Middle frontal gyrus (tissue), 1 donor: ENCODE measurements around the gene RAPGEF3.

Source experiments
- DNase-seq: peaks from one replicate; pipeline ENCODE4 v3.0.0-alpha.2; 2015; ENCODE audit warnings: low spot score; ENCODE audit errors: extremely low spot score

RAPGEF3 gene

DNA sequence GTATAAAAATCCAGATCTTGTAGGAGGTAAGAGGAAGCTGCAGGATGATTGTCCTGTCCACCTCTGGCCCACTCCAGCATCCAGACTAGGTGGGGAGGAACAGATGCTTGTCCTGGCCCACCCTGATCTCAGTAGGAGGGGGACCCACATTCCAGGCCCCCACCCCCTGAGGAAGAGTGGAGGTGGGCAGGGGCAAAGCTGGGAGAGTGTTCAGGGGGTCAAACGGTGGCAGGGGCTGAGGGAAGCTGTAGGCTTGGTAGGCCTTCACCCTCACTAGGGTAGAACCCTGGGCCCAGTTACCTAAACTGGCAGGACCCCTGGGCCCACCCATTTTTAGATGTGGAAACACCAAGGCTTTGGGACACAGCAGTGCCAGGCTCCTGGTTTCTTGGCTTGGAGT is 18.5 kb upstream of the RAPGEF3 start:
- DNase-seq, result no peak

DNA sequence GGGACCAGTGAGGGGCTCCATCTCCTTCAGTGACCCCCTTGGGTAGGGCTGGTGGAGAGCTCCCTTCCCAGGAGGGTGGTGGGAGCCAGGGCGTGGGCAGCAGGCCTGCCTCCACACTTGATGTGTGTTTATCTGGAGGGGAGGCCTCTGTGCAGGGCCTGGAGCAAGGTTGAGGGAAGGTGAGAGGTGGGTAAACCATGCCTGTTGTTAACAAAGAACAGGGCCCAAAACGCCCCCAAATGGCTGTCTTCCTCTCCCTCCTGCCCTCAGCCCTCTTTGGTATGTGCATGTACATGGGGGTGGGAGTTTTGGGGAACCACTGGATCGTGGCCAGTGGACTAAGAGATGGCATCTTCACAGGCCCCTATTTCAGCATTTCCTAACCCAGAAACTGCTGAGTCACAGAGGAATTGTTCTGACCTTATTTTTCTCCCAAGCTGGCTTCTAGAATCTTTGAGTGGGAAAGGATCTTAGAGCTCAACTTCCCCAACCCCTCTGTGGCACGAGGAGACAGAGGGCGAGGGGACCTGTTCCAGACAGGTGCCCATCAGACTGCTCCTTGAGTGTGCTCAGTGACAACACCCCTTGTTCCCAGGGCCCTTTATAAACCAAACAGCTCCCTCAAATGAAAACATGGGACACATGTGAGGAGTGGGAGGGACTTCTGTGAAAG is 17.9 kb upstream of the RAPGEF3 start:
- no peak for DNase-seq

DNA sequence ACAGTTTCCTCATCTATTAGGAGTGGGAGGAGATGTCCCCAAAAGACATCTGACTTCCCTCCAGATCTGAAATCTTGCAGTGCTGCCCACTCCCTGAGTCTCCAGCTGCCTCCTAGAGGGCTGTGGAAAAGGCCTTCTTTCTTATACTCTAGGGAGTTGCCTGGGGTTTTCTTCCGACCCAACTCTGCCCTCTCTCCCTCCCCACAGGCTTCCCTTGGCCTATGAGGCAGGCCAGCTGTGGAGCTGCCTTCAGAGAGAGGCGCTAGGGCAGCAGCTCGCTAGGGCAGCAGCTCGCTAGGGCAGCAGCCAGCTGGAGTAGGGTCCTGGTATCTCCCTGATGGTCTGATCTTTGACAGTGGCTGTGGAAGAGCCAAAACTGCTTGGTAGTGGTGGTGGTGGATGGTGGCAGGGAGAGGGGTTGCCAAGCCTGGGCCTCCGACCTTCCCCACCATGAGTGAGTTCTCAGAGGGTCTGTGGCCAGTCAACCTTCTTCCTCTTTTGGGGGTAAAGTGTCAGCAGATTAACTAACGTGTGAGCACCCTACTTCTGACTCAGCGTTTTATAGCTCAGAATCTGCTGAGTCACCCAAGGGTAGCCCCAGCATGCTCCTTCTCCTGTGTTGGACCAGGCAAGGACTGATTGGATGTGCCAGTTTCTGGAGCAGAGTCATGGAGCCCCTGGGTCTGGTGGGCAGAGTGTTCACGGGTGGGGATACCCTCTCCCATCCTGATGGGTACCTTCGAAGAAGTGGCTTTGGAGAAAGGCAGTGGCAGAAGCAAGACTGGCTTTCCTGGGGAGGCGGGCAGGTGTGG is 16.6 kb upstream of the RAPGEF3 start:
- no peak for DNase-seq

DNA sequence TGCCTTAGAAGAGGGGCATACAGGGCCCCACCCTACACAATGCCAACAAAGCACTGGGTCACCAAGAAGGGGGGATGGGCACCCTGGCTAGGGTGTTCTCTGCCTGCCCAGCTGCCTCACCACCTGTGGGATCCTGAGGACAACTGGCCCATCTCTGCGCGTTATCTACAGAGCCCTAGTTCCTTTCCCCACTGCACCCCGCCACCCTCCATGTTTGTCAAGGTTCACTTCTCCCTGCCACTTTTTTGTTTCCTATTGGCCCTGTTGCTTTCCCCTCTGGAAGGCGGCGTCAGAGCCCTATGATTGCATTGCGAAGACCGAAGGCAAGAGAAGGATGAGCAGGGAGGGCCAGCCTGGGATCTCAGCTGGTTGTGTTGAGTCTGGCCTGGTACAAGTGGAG is 16.0 kb upstream of the RAPGEF3 start:
- DNase-seq, result no peak

GRCh38 chr12:47773858-47774580 is 15.3 kb upstream of the RAPGEF3 start:
- no peak for DNase-seq

DNA sequence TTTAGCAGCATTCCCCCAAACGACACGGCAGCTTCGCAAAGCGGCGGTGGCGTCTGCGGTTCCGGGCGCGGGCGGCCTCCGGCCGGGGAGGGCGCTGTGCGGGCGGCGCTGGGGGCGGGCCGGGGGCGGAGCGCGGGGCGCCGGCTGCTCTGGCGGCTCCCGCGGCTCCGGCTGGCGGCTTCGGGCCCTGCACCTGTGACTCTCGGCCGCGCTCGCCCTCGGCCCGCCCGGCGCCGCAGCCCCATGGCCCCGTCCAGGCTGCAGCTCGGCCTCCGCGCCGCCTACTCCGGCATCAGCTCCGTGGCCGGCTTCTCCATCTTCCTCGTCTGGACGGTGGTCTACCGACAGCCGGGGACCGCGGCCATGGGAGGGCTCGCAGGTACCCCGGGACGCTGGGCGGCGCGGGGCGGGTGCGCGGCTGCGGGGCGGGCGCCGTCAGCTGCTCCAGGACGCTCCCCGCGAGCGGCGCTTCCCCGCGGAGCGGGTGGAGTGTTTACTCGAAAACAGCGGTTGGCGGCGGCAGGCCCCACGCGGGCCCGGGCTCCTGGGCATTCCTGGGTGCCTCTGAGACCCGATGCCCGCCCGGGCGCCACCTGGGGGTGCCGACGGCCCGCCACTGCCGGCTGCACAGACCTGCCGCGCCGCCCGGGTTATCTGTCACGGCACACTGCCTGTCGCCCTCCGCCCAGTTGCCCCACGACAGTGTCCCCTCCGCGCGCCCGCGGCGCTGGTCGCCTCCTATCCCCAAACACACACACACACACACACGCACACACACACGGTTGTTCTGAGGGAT is 14.6 kb upstream of the RAPGEF3 start, which contains the start of gene SLC48A1:
Gene SLC48A1 (plus strand): TSS at position 177 of the 796 bp plus-strand sequence. CDS start 67 bp downstream, at position 244.
- DNase-seq, result peak; percentile 60

GRCh38 chr12:47772738-47773061 is 14.0 kb upstream of the RAPGEF3 start:
- DNase-seq, result no peak

DNA sequence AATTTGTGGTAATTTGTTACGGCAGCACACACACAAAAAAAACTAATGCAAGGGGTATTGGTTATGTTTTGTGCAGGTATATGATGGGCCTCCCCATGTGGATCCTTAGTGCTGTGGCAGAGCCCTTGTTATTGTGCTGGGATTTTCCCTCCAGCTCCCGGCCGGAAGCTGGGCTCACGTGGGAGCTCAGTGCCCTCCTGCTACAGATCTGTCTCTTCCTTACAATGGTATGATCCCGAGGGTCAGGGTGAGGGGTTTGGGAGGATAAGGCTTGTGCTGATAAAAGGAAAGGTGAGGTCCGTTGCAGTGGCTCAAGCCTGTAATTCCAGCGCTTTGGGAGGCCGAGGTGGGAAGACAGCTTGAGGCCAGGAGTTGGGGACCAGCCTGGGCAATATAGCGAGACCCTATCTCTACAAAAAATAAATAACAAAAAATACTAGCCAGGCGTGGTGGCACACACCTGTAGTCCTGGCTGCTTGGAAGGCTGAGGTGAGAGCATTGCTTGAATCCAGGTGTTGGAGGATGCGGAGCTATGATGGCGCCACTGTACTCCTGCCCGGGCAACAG is 13.5 kb upstream of the RAPGEF3 start:
- DNase-seq, result no peak

DNA sequence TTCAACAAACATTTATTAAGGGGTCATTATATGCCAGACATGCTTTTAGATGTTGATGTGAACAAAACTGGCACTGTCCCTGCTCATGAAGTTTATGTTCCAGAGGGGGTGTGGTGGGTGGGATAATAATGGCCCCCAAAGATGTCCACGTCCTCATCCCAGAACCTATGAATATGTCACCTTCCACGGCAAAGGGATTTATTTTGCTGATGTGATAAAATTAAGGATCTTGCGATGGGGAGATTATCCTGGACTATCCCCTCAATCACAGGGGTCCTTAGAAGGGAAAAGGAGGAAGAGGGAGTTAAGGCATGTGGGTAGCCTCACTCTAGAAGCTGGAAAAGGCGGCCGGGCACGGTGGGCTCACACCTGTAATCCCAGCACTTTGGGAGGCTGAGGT is 12.6 kb upstream of the RAPGEF3 start:
- DNase-seq, result no peak

DNA sequence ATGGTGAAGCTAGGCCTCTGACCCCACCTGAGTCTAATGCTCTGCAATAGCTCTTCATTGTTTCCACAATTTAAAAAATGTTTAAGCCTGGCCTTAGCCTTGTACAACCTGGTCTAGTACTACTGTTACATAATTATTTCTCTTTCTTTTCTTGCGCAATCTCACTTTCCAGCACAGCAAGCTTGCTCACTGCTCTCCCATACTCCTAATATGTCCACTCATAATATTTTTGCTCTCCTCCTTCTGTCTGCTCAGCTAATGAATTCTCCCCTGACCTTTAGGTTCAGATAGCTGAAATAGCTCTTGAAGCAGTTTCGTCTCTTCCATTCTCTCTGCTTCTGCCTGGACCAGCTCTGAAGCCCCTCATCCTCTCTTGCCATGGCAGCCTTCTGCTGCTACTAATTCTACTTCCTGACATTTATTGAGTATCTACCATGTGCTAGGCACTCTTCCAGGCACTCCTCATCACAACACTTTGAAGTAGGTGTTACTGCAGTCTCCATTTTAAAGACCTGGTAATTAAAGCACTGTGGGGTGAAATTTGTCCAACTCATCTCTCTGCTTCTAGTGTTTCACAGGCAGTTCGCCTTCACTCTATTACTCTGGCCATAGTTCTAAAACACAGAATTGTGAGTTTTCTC is 11.5 kb upstream of the RAPGEF3 start:
- DNase-seq, result no peak

DNA sequence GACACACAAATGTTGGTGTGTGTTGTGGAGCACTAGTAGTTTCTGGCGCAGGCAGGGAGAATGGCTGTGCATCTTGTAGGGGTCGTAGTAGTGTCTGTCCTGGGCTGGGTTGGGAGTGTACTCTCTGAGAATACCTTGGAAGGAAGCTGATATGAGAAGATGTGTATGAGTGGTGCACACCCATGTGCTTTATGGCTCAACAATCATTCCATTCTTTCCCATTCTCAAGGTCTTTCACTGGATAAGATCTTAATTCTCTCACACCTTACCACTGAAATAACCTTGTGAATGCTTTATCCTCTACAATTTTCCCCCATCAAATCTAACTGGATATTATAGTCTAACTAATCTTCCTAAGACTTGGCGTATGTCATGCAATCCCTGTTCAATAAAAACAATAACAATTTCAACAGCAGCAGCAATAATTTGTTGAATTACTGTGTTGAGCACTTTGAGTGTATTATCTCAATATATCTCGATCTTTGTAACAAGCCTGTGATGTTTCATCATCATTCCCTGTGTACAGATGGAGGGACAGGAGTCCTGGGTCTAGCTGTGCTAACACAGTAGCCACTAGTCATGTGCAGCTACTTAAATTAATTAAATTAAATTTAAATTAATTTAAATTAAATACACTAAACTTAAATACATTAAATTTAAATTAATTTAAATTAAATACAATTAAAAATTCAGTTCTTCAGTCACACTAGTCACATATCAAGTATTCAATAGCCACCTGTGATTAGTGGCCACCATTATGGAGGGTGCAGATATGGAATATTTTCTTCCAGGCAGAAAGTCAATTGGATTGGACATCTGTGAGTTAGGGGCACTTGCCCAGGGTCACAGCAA is 10.8 kb upstream of the RAPGEF3 start:
- DNase-seq, result no peak

DNA sequence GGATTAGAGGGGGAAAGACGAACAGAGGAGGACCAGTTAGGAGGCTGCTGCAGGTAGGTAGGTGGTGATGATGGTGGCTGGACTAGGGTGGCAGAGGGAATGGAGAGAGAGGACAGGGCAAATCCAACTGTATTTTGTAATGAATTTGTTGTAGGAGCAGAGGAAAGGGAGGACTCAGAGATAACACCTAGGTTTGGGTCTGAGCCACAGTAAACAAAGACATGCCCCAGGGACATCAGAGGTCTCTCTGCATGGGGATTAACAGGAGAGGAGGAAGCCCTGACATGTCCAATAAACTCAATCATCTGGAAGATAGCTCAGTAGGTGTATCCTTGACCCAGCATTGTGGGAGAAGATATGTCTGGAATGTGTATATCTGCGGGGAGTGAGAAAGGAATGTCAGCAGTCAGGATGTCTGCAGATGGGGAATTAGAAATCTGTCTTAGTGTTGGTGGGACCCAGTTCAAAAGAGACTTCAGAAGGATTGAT is 9.7 kb upstream of the RAPGEF3 start:
- DNase-seq, result no peak

GRCh38 chr12:47767216-47767724 is 8.6 kb upstream of the RAPGEF3 start:
- no peak for DNase-seq

- DNase-seq, result no peak
These were observed 8.0 kb upstream of the RAPGEF3 start for GRCh38 chr12:47766502-47767215.

- DNase-seq, result no peak
These were observed 5.0 kb upstream of the RAPGEF3 start for GRCh38 chr12:47763481-47764346.

DNA sequence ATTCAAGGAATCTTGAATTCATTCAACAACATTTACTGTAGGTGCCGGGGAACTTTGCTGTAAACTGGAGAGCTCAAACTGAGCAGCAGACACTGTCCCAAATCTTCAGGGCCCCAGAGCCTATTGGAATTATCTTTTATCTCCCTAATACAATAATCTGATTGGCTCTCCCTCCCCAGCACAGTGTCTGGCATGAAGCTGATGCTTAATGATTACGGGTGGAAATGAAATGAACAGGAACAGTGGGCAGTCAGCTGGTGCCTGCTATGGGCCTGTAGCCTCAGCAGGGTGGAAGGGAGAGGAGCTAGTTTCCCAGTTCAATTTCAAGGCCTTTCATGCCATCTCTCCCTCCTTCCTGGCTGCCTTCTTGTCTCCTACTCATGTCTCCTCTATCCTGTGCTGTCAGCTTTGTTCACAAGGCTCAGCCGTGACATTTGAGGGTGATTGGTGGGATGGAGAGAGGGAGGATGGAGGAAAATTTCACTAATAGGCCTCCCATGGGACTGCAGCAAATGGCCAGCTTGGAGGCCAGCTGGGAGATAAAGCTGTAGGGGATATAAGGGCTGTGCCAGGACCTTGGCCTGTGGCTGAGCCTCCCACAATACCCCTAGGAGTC is 4.3 kb upstream of the RAPGEF3 start:
- DNase-seq, result no peak

DNA sequence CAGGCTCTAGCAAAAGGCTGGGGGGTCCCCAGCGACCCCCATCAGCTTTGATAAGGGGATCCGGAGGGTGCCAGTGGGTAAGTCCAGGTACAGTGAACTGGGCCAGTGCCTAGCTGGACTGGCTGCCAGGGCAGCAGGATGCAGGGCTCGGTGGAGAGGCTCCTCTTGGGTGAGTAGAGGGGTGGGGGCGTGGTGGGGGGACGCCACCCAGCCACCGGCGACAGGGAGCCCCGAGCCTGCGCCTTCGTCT is 171 bp downstream of the RAPGEF3 start:
- no peak for DNase-seq
